ENCODE data around the gene MSANTD3.

- TF ChIP-seq CTCF (IDR thresholded peaks at IDR 0.05) (no peak), POLR2A (IDR thresholded peaks at IDR 0.05) (no peak)
Observed at GRCh38 chr9:100430286-100430940, 3.5 kb downstream of the MSANTD3 start.
